ENCODE results near the gene NAV3.

- TF ChIP-seq, protein P1, sequence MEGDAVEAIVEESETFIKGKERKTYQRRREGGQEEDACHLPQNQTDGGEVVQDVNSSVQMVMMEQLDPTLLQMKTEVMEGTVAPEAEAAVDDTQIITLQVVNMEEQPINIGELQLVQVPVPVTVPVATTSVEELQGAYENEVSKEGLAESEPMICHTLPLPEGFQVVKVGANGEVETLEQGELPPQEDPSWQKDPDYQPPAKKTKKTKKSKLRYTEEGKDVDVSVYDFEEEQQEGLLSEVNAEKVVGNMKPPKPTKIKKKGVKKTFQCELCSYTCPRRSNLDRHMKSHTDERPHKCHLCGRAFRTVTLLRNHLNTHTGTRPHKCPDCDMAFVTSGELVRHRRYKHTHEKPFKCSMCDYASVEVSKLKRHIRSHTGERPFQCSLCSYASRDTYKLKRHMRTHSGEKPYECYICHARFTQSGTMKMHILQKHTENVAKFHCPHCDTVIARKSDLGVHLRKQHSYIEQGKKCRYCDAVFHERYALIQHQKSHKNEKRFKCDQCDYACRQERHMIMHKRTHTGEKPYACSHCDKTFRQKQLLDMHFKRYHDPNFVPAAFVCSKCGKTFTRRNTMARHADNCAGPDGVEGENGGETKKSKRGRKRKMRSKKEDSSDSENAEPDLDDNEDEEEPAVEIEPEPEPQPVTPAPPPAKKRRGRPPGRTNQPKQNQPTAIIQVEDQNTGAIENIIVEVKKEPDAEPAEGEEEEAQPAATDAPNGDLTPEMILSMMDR (IDR thresholded peaks at IDR 0.05), result no peak
- TF ChIP-seq POLR2A (IDR thresholded peaks at IDR 0.05), result no peak
Measured at GRCh38 chr12:77965790-77966189, 135.1 kb downstream of the NAV3 start.
